Liver (tissue), 9 donors: ENCODE results near the gene C19orf25. TPM values are rescaled to one million over a fixed set of nuclear protein-coding genes. Genes with fewer than 3 reads are reported as not detected.

Experiments
- DNase-seq: peaks from one replicate; pipeline ENCODE4 v3.0.0-alpha.2; 2017; ENCODE audit warnings: low spot score
- H3K27ac ChIP-seq, 2 donors: one replicate each; pipeline ENCODE4 v1.7.0; 2013; ENCODE audit warnings: inconsistent platforms in 2 of 2, low read length in 2 of 2, control low read depth in 1 of 2, low read depth in 1 of 2, mild to moderate bottlenecking in 1 of 2
- H3K27me3 ChIP-seq, 4 donors: one replicate each; pipeline versions ENCODE4 v1.6.1 to v1.7.0; 2013; ENCODE audit warnings: low read length in 3 of 4, inconsistent platforms in 1 of 4, mild to moderate bottlenecking in 1 of 4, moderate library complexity in 1 of 4; ENCODE audit not compliant: control insufficient read depth in 4 of 4, insufficient read depth in 4 of 4
- H3K36me3 ChIP-seq, 4 donors: one replicate each; pipeline versions ENCODE4 v1.6.1 to v1.7.0; 2013; ENCODE audit warnings: low read length in 3 of 4, mild to moderate bottlenecking in 3 of 4, low read depth in 1 of 4, moderate library complexity in 1 of 4; ENCODE audit not compliant: control insufficient read depth in 4 of 4, insufficient read depth in 3 of 4
- H3K4me1 ChIP-seq, 4 donors: one replicate each; pipeline versions ENCODE4 v1.6.1 to v1.7.0; 2013; ENCODE audit warnings: low read length in 3 of 4, mild to moderate bottlenecking in 3 of 4, moderate library complexity in 1 of 4; ENCODE audit not compliant: control insufficient read depth in 4 of 4, insufficient read depth in 4 of 4
- H3K4me3 ChIP-seq, 3 donors: one replicate each; pipeline versions ENCODE4 v1.6.1 to v1.7.0; 2013; ENCODE audit warnings: low read length in 3 of 3, control low read depth in 1 of 3, low read depth in 1 of 3, mild to moderate bottlenecking in 1 of 3
- H3K9ac ChIP-seq, 2 donors: one replicate each; pipeline ENCODE4 v1.7.0; 2013; ENCODE audit warnings: low read length in 2 of 2, mild to moderate bottlenecking in 2 of 2, moderate library complexity in 2 of 2, control low read depth in 1 of 2, low read depth in 1 of 2
- H3K9me3 ChIP-seq, 4 donors: one replicate each; pipeline versions ENCODE4 v1.6.1 to v1.7.0; 2013; ENCODE audit warnings: low read length in 3 of 4; ENCODE audit not compliant: control insufficient read depth in 4 of 4
- ATF3 ChIP-seq: IDR thresholded peaks from 2 replicates; pipeline ENCODE4 v1.6.1; 2016; ENCODE audit warnings: antibody characterized with exemption
- CTCF ChIP-seq: fragments of 150-350 bp; IDR thresholded peaks from 2 replicates; pipeline ENCODE4 v1.5.1; 2017; ENCODE audit warnings: improper control_type of control experiment, low read depth, low read length; ENCODE audit not compliant: missing input control
- EGR1 ChIP-seq, 2 donors: IDR thresholded peaks; 2 replicates each; pipeline ENCODE4 v1.6.1; 2016 to 2018; ENCODE audit warnings: antibody characterized with exemption in 2 of 2, low read depth in 2 of 2
- FOXA1 ChIP-seq: IDR thresholded peaks from 2 replicates; pipeline ENCODE4 v1.6.1; 2016; ENCODE audit warnings: antibody characterized with exemption
- FOXA2 ChIP-seq: IDR thresholded peaks from 2 replicates; pipeline ENCODE4 v1.6.1; 2016; ENCODE audit warnings: antibody characterized with exemption
- GABPA ChIP-seq, 2 donors: IDR thresholded peaks in 1 of 2; conservative IDR thresholded peaks in 1 of 2; 2 replicates each; pipeline ENCODE4 v1.6.1; 2016; ENCODE audit warnings: antibody characterized with exemption in 2 of 2, mild to moderate bottlenecking in 1 of 2, moderate library complexity in 1 of 2
- HNF4A ChIP-seq, 2 donors: conservative IDR thresholded peaks; 2 replicates each; pipeline ENCODE4 v1.6.1; 2016; ENCODE audit warnings: antibody characterized with exemption in 2 of 2, mild to moderate bottlenecking in 2 of 2
- HNF4G ChIP-seq: IDR thresholded peaks from 2 replicates; pipeline ENCODE4 v1.6.1; 2016; ENCODE audit warnings: antibody characterized with exemption
- JUND ChIP-seq, 2 donors: IDR thresholded peaks; 2 replicates each; pipeline ENCODE4 v1.6.1; 2016; ENCODE audit warnings: antibody characterized with exemption in 2 of 2
- NR2F2 ChIP-seq: IDR thresholded peaks from 2 replicates; pipeline ENCODE4 v1.6.1; 2016; ENCODE audit warnings: antibody characterized with exemption
- RAD21 ChIP-seq, 2 donors: IDR thresholded peaks; 2 replicates each; pipeline ENCODE4 v1.6.1; 2016; ENCODE audit warnings: antibody characterized with exemption in 2 of 2, mild to moderate bottlenecking in 2 of 2
- REST ChIP-seq: IDR thresholded peaks from 2 replicates; pipeline ENCODE4 v1.6.1; 2016; ENCODE audit warnings: antibody characterized with exemption, mild to moderate bottlenecking
- RXRA ChIP-seq, 2 donors: IDR thresholded peaks; 2 replicates each; pipeline ENCODE4 v1.6.1; 2017 to 2018; ENCODE audit warnings: antibody characterized with exemption in 2 of 2, mild to moderate bottlenecking in 1 of 2
- SP1 ChIP-seq: IDR thresholded peaks from 2 replicates; pipeline ENCODE4 v1.6.1; 2018; ENCODE audit warnings: antibody characterized with exemption, mild to moderate bottlenecking
- TAF1 ChIP-seq: conservative IDR thresholded peaks from 2 replicates; pipeline ENCODE4 v1.6.1; 2016; ENCODE audit warnings: antibody characterized with exemption, mild to moderate bottlenecking
- YY1 ChIP-seq: IDR thresholded peaks from 2 replicates; pipeline ENCODE4 v1.6.1; 2016; ENCODE audit warnings: antibody characterized with exemption, mild to moderate bottlenecking
- ZBTB33 ChIP-seq: IDR thresholded peaks from 2 replicates; pipeline ENCODE4 v1.6.1; 2016; ENCODE audit warnings: antibody characterized with exemption
- WGBS: extraction: QIAGEN DNeasy Blood & Tissue Kit; methylation state at CpG from one replicate; pipeline ENCODE4 v1.1.7; 2013; 5-methylcytosine and 5-hydroxymethylcytosine counted together
- polyA plus RNA-seq, 2 donors: library from polyadenylated mRNA; stranded (reverse) in 1 of 2; unstranded in 1 of 2; fragments of 200-250 nt in 1 of 2; fragments of >200 nt in 1 of 2; fragmentation: Nextera tagmentation in 1 of 2; extraction: Ambion mirVana in 1 of 2; gene quantifications; one replicate each; pipeline versions ENCODE4 v1.2.1 to v1.2.3, GENCODE V29; 2013 to 2015
- total RNA-seq, 2 donors: library from RNA; depleted of rRNA; stranded (reverse); fragments of >200 nt; gene quantifications; one replicate each; pipeline ENCODE4 v1.2.3, GENCODE V29; 2014
- TF ChIP-seq, protein P1 (sequence below): IDR thresholded peaks from 2 replicates; pipeline ENCODE4 v1.6.1; 2016; ENCODE audit warnings: antibody characterized with exemption
- donor health status: healthy.
- donor health status: healthy.
- donor health status: healthy.
- donor health status: healthy.
- donor health status: healthy.

The C19orf25 gene
- total and polyA plus RNA-seq, 4 donors, result 15.1 to 19.8 (median 18.5) TPM

GRCh38 chr19:1429750-1430149 is 49.3 kb downstream of the C19orf25 start:
- Histone ChIP-seq H3K9ac (no peak overlapping the region), H3K4me3 (no peak overlapping the region), H3K9me3 (no peaks in the 10 kb centered on the region), H3K4me1 (peaks cover 2 to 21% (median 8%) of the 10 kb centered on the region in 4 donors), H3K27ac (no peak overlapping the region), H3K27me3 (no peaks in the 10 kb centered on the region), H3K36me3 (peaks cover 9 to 50% (median 26%) of the 10 kb centered on the region in 4 donors)
- WGBS, result 61% methylated on average over 14 of the region's 14 CpGs
- DNase-seq, result no peak
- no peak for TF ChIP-seq ATF3
- TF ChIP-seq FOXA1, result no peak
- no peak for TF ChIP-seq NR2F2
- TF ChIP-seq HNF4A (conservative IDR thresholded peaks at IDR 0.05), result no peak
- no peak for TF ChIP-seq YY1
- TF ChIP-seq, protein P1, sequence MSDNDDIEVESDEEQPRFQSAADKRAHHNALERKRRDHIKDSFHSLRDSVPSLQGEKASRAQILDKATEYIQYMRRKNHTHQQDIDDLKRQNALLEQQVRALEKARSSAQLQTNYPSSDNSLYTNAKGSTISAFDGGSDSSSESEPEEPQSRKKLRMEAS, result no peak
- TF ChIP-seq JUND (IDR thresholded peaks at IDR 0.05), result no peak
- TF ChIP-seq ZBTB33, result no peak
- TF ChIP-seq RAD21 (IDR thresholded peaks at IDR 0.05), result no peak
- no peak for TF ChIP-seq REST
- TF ChIP-seq HNF4G, result no peak
- TF ChIP-seq SP1, result no peak
- TF ChIP-seq FOXA2, result no peak
- no peak for TF ChIP-seq RXRA (IDR thresholded peaks at IDR 0.05)
- TF ChIP-seq EGR1 (IDR thresholded peaks at IDR 0.05; ENCODE audit: low read depth in 2 of 2), result no peak
- no peak for TF ChIP-seq CTCF
- no peak for TF ChIP-seq TAF1
- TF ChIP-seq GABPA (IDR thresholded peaks at IDR 0.05 in 1 of 2, conservative IDR thresholded peaks at IDR 0.05 in 1 of 2), result no peak
